GM12865 (cell line): ENCODE data around the gene PRSS21.

Experiments
- DNase-seq: peaks from one replicate; pipeline ENCODE4 v3.0.0; 2010; ENCODE audit warnings: low read depth
- H3K4me3 ChIP-seq: 2 replicates; pipeline ENCODE4 v1.5.1; 2011; ENCODE audit warnings: mild to moderate bottlenecking, low read depth, low read length, control low read depth
- TF ChIP-seq, protein P1 (sequence below): IDR thresholded peaks from 2 replicates; pipeline ENCODE4 v1.5.1; 2011; ENCODE audit warnings: low read length, control low read depth, low read depth, inconsistent platforms; ENCODE audit not compliant: insufficient read depth; ENCODE audit errors: missing control alignments

Gene PRSS21, protein sequence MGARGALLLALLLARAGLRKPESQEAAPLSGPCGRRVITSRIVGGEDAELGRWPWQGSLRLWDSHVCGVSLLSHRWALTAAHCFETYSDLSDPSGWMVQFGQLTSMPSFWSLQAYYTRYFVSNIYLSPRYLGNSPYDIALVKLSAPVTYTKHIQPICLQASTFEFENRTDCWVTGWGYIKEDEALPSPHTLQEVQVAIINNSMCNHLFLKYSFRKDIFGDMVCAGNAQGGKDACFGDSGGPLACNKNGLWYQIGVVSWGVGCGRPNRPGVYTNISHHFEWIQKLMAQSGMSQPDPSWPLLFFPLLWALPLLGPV

DNA sequence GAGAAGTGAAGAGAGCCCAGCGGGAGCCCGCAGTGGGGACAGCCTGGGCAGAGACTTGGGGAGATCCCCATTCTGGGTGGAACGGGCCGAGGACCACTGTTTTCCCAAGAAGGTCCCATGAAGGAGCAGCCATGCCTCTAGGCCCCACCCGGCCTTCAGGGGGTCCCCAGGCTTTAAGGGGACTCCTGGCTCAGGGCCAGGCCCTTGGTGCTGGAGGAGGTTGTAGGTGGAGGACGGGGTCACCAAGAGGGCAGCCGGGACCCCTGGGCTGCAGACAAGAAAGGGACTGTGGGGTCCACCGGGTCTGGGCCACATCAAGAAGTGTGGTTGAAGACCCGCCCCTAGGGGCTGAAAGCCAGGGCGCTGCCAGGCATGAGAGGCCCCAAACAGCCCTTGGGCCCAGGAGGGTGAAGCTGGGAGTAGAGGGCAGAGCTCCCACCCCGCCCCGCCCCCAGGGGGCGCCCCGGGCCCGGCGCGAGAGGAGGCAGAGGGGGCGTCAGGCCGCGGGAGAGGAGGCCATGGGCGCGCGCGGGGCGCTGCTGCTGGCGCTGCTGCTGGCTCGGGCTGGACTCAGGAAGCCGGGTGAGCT is at the start of gene PRSS21:
Gene PRSS21, plus strand, starts transcription at position 487 of the 589 bp plus-strand sequence. Its CDS starts 32 bp downstream, at position 519.
- peak within 1 kb of the TSS; percentile 64 for H3K4me3 ChIP-seq
- TF ChIP-seq, protein P1, sequence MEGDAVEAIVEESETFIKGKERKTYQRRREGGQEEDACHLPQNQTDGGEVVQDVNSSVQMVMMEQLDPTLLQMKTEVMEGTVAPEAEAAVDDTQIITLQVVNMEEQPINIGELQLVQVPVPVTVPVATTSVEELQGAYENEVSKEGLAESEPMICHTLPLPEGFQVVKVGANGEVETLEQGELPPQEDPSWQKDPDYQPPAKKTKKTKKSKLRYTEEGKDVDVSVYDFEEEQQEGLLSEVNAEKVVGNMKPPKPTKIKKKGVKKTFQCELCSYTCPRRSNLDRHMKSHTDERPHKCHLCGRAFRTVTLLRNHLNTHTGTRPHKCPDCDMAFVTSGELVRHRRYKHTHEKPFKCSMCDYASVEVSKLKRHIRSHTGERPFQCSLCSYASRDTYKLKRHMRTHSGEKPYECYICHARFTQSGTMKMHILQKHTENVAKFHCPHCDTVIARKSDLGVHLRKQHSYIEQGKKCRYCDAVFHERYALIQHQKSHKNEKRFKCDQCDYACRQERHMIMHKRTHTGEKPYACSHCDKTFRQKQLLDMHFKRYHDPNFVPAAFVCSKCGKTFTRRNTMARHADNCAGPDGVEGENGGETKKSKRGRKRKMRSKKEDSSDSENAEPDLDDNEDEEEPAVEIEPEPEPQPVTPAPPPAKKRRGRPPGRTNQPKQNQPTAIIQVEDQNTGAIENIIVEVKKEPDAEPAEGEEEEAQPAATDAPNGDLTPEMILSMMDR = peak; percentile 47
- DNase-seq = peak; percentile 62

DNA sequence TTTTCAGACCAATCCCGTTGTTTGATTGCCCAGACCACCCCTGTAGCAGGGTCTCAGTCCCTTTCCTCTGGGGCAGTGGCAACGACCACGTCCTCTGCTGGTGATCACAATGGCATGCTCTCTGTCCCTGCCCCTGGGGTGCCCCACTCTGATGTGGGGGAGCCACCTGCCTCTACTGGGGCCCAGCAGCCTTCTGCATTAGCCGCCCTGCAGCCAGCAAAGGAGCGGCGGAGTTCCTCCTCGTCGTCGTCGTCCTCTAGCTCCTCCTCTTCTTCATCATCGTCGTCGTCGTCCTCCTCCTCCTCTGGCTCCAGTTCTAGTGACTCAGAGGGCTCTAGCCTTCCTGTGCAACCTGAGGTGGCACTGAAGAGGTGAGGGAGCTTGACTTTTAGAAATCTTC is 49.1 kb upstream of the PRSS21 start:
- TF ChIP-seq, protein P1 = no peak
- no peak for DNase-seq
- no peak overlapping the region for H3K4me3 ChIP-seq

DNA sequence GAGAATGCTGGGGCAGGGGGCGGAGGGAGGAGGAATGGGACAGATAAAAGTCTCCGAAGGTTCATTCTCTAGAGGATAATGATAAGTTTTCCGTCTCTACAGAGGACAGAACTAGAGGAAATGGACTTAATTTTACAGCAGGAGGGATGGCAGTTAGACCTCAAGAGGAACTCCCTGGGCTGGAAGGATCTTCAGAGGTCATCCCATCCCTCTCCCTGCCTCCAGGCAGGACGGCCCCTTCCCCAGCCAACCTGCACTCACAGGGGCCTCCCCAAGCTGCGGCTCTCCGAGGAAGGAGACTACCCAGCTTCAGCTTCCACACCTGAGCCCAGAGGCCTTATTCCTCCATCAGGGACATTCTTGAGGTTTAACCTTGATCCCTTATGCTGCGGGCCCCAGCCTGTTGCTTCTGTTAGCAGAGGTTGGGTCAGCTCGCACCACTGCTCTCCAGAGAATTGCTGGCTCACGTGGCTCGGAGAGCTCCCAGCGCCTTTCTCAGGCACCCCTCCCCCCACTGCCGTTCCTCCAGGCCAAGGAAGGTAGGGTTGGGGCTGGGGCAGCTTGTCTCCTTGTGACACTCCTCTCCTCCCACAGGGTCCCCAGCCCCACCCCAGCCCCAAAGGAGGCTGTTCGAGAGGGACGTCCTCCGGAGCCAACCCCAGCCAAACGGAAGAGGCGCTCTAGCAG is 48.5 kb upstream of the PRSS21 start:
- H3K4me3 ChIP-seq = no peak overlapping the region
- no peak for DNase-seq
- TF ChIP-seq, protein P1 = no peak

DNA sequence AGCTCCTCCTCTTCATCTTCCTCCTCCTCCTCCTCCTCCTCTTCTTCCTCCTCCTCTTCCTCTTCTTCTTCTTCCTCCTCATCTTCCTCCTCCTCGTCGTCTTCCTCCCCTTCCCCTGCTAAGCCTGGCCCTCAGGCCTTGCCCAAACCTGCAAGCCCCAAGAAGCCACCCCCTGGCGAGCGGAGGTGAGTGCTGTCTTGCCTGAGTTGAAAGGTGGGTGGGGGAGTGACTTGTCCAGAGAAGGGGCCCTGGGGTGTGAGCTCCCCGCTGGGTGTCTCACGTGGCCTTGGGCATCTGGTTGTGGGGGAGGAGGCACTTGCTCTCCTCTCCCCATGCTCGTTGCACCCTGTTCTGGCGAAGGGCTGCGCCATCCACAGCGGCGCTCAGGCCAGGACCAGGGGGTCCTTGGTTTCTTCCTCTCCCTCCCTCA is 47.9 kb upstream of the PRSS21 start:
- TF ChIP-seq, protein P1 = no peak
- no peak overlapping the region for H3K4me3 ChIP-seq
- DNase-seq = no peak

DNA sequence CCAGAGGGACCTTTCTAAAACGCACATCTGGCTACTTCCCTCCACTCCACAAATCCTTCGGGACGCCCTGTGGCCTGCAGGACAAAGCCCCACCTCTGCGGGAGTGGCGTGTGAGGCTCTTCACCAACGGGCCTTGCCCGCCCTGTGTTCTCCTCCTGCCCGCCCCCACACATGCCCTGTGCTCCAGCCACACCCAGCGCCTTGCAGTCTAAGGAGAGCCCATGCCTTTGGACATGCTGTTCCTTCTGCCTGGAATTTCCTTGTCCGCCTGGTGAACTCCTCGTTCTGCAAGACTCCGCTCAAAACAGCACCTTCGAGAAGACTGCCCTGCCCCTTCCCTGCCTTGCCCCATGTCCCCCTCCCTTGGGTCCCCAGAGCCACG is 47.4 kb upstream of the PRSS21 start:
- no peak for DNase-seq
- H3K4me3 ChIP-seq = no peak overlapping the region
- TF ChIP-seq, protein P1 = no peak

DNA sequence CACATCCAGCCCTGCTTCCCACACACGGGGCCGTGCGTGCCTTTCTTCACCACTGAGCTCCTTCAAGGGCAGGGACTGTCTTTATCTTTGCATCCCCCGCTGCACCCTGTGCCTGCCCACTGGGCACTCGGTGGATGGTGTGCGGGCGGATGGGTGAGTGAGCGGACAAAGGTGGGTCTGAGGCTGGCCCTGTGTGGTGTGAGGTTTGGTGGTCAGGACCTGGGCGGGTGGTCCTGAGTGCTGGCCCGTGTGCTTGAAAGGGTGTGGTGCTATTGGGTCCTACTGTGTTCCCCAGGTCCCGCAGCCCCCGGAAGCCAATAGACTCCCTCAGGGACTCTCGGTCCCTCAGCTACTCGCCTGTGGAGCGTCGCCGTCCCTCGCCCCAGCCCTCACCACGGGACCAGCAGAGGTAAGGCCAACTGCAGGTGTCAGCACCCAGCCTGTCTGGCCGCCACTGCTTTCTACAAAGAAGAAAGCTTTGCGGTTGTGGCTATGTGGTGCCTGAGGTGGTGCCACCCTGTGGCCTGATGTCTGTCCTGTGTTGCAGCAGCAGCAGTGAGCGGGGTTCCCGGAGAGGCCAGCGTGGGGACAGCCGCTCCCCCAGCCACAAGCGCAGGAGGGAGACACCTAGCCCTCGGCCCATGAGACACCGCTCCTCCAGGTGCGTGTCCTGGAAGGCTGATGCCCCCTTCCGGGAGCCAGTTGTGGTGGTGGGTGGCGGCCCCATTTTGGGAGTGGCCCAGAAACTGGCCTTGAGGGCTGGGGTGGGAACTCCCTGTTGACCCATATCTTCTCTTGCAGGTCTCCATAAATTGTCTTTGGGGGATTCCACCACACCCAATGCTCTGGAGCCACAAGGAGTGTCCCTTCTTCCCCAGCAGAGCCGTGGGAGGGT is 46.7 kb upstream of the PRSS21 start:
- peak; percentile 47 for DNase-seq
- no peak overlapping the region for H3K4me3 ChIP-seq
- TF ChIP-seq, protein P1 = no peak
